Mesenteric fat pad (tissue), 1 donor: ENCODE results near the gene HSPG2. TPM values are rescaled to one million over a fixed set of nuclear protein-coding genes. Genes with fewer than 3 reads are reported as not detected.
"Not testable (repeated sequence)": the region's sequence is repeated elsewhere in the genome, so short reads cannot be mapped to it uniquely, and the experiment has no call there.

Source experiments
- DNase-seq: peaks from one replicate; pipeline ENCODE4 v3.0.0-alpha.2; 2020; ENCODE audit warnings: low spot score
- total RNA-seq: library from RNA; stranded (reverse); fragmentation: NEBNext Ultra II Directional; extraction: Animal tissue kit (Norgen Biotek cat#: 25700); gene quantifications from one replicate; pipeline ENCODE4 v1.2.1, GENCODE V29; 2021
- donor health status: DM: yes; HTN: yes; CAD: no.

Gene HSPG2
- total RNA-seq, 1 donor from 2014 or later: 543 TPM

GRCh38 chr1:21914880-21915640, 22.1 kb downstream of the HSPG2 start:
- no peak for DNase-seq

DNA sequence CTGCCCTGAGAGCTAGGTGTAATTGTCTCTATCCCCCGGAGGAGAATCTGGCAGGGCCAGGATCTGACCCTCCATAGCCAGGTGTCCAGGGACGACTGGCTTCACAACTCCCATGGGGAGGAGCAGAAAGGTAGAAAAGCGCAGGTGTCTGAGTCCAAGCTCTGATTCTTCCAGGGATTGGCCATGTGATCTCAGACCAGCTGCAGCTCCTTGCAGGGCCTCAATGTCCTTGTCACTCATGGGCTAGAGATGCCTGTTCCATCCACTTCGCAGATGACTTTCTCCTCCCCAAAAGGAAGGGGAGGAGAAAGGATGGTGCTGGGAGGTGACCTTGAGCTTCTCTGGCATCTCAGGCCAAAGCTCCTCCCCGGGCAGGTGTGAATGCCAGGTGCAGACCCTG, 22.7 kb downstream of the HSPG2 start:
- DNase-seq: no peak

DNA sequence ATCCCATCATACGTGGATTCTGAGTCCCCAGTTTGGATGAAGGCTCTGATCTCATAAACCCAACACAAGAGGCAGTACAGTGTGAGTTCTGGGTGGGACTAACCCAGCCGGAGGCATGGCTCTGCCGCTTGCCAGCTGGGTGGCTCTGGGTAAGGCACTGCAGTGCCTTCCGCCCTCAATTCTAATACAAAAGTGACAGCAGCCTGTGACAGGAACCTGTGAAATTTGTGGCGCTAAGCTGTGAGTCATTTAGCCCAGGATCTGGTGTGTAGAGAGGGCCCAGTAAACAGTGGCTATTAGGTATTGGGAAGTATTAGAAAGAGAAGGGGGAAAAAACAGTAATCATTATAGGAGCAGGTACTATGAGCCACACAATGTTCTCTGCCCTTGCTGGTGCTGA, 23.3 kb downstream of the HSPG2 start:
- no peak for DNase-seq

DNA sequence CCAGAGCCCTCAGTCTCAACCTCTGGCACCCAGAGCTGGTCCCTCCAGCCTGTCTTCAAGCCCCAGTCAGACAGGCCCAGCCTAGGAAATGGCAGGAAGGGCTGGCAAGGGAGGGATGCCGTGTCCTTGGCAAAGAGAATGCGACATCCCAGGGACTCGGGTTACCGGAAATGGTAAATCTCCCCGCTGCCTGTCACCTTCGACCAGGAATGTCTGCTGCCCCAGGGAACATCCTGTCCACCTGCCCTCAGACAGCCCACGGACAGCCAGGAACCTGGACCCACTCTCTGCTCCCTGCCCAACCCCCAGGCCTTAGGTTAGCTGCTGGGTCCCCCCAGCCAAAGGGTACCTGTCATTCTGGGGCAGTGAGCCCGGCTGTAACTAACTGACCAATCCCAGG, 23.9 kb downstream of the HSPG2 start:
- DNase-seq: no peak

DNA sequence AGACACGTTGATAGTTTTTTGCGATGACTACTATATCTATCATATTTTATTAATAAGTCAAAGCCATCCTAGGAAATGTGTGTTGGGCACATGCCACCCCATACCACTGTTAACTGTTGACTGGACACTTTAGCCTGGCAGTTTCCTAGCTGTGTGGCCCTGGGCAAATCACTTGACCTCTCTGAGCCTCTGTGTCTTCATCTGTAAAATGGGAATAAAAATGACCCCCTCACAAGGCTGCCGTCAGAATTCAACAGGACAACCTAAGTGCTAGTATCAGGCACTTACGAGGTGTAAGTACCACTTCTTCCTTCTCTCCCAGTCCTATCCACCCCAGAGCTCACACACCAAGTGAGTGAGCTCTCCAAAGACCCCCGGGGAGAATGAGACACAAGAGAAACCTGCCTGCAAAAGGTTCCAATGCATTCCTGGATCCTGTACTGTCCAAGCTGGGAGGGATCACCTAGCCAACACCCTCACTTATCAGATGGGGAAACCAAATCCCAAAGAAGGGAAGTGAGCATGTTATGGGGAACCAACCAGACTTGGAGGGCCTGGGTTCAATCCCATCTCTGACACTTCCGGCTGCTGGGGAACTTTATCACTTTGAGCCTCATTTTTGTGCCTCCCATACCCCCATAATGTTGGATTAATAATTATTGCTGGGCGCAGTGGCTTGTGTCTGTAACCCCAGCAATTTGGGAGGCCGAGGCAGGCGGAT, 24.9 kb downstream of the HSPG2 start:
- no peak for DNase-seq

DNA sequence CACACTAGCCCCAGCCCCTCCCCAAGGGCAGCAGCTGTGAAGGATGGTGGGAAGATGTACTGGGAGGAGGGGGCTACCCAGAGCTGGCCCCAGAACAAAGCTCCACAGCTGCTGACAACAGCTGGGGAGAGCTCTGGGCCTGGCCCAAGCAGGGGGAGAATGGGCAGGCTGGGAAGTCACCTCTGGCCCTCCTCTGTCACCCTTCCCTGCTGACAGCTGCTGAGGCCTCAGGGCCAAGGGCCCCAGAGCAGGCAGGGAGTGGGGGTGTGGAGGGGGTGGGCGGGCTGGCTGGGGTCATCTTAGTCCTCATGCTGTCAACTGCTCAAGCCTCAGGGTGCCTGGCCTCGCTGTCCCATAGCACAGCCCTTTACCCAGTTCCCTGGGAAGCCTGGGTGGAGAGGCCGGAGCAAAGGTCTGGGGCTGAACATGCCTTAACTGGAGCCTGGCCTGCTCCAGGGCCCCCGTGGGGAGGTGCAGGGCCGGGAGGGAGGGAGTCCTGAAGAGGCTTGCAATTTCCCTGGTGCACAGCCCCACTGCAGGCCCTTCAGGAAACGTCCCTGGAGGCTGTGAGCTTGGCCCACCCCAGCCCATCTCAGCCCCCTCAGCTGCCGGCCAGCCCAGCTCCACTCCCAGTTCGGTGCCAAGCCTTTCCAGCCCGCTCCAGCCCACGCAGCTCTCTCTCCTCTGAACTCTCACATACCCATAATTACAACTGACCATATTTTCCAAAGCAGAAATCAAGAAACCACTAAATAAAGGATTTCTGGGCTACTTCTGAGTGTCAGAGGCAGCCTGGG, 25.7 kb downstream of the HSPG2 start:
- DNase-seq: no peak

GRCh38 chr1:21910558-21911204, 26.4 kb downstream of the HSPG2 start:
- no peak for DNase-seq

DNA sequence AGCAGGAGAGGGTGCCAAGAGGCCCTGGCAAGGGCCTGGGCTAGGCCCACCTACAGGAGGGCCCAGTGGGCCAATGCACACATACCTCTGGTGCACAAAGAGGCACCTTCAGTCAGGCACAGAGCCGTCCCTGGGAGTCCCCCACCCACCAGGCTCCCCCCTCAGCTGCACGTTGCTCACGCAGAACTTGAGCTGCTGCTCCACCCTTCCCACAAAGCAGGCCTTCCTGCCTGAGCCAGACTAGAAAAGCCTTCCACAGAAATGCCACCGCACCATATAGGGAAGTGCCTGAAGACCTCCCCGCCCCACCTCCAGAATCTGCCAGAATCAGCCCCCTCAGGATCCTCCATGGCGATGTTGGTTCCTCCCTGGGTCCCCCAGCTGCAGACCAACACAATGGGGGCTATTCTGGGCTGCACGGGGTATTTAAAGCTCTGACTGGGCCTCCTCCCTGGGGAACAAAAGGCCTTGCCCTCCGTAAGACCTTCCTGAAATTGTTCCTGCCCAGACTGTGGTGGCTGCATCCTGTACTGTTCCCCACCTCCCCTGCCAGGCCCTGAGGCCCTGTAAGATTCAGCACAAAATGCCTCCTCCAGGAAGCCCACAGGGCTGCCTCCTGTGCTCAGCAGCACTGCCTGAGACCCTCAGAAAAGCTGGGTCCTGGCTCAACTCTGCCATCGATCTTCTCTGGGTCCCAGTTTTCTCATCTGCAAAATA, 27.2 kb downstream of the HSPG2 start:
- no peak for DNase-seq

GRCh38 chr1:21909286-21909759, 27.8 kb downstream of the HSPG2 start:
- no peak for DNase-seq

GRCh38 chr1:21907737-21908534, 29.2 kb downstream of the HSPG2 start:
- not testable (repeated sequence) for DNase-seq

- no peak for DNase-seq
Measured at GRCh38 chr1:21907079-21907418, 30.1 kb downstream of the HSPG2 start.

GRCh38 chr1:21906173-21907078, 30.7 kb downstream of the HSPG2 start:
- DNase-seq: peak; percentile 93

DNA sequence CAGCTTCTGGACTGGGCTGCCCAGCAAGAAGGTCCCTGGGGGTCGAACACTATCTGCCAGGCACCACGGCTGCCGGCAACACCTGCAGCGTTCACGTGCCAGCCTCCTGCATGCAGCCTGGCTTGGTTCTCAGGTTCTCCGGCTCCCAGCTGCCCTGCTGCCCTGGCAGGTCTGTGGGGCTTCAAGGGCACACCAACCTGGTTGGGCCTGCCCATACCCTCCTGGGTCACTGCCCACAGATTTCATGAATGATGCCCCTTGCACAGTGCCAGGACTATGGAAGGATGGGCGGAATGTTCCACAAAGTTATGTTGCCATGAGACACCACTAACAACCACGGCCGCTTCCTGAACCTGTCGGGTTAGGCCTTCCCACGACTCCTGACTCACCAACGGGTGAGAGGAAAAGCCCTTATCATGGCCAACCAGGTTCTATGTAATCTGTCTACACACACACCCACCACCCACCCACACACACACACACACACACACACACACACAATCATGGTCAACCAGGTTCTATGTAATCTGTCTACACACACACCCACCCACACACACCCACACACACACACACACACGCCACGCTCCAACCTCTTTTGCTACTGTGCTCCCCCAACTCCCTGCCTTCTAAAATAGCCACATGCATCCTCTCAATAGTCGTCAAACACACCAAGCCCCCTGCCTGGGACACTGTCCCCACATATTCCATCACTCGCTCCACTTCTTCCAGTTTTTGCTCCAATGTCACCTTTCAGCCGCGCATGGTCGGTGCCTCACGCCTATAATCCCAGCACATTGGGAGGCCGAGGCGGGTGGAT, 32.2 kb downstream of the HSPG2 start:
- no peak for DNase-seq

DNA sequence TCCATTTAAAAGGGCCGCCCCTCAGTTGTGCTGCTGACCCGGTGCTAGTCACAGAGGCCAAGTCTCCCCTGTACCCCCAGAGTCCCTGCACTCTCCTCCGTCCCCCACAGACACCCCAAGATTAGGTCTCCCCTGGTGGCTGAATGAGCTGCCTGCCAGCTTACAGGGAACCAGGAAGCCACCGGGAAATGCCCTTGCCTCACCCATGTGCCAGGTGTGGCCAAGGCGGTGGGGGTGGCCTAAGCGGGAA, 32.7 kb downstream of the HSPG2 start:
- DNase-seq: no peak

DNA sequence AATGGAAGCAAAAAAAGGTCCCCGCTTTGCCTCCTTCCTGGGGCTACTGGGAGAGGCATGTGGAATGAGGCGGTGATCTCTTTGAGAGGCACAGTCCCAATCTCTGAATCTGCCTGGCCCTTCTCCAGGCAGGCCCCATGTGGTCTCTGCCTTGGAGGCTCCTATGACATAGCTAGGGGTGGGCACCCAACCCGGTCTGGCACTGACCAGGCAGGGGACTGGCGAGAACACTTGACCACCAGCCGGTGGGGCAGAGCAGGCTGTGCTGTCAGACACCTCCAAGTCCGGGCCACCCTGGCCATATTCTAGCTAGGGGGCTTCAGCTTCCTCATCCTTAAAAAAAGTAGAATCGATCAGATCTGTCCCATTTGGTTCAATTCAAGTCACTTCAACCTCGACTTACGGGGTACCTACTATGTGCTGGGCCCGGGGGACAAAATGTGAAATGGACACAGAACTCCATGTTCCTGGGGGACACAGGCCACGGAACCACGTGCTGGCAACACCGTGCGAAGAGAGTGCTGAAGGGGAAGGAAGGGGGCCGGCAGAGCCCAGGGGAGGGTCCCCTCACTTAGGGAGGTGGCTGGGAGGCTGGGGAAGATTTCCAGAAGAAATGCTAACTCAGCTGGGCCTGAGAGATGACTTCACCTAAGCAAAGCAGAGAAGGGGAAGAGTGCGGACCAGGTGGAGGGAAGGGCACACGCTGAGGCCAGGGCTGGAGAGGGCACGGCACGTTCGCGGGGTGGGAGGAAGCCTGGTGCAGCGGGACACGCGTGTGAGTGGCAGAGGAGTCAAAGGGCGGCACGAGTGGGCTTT, 33.3 kb downstream of the HSPG2 start:
- DNase-seq: no peak

GRCh38 chr1:21902026-21903012, 34.8 kb downstream of the HSPG2 start:
- no peak for DNase-seq
